ENCODE results near the gene B3GALNT2.
"Not testable (repeated sequence)": the region's sequence is repeated elsewhere in the genome, so short reads cannot be mapped to it uniquely, and the experiment has no call there.

Gene B3GALNT2

DNA sequence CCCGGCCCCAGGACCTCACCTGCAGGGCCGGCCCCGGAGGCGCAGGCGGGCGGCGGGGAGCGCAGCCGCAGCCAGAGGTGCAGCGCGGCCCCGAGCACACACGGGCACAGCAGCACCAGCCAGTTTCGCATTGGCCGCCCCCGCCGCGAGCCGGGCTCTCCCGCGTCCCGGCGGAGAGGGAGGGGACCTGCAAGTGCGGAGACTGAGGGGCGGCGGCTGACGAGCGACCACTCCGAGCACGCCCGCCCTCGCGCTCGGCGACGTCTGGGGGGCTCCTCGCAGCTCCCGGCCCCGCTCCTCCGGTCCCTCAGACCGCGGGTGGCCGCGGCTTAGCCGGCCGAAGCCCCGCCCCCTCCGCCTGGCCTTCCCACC is at the start of gene B3GALNT2:
TSS of gene B3GALNT2 (minus strand) at position 331 of the 372 bp plus-strand sequence. CDS start at position 131, 200 bp downstream.
- no peak for DNase-seq

- no peak for DNase-seq
These were observed 48.9 kb upstream of the B3GALNT2 start for GRCh38 chr1:235553112-235553551.

GRCh38 chr1:235552146-235552716 is 48.0 kb upstream of the B3GALNT2 start:
- DNase-seq = no peak

GRCh38 chr1:235549351-235550139 is 45.3 kb upstream of the B3GALNT2 start:
- no peak for DNase-seq

GRCh38 chr1:235546369-235547155 is 42.3 kb upstream of the B3GALNT2 start:
- not testable (repeated sequence) for DNase-seq

DNA sequence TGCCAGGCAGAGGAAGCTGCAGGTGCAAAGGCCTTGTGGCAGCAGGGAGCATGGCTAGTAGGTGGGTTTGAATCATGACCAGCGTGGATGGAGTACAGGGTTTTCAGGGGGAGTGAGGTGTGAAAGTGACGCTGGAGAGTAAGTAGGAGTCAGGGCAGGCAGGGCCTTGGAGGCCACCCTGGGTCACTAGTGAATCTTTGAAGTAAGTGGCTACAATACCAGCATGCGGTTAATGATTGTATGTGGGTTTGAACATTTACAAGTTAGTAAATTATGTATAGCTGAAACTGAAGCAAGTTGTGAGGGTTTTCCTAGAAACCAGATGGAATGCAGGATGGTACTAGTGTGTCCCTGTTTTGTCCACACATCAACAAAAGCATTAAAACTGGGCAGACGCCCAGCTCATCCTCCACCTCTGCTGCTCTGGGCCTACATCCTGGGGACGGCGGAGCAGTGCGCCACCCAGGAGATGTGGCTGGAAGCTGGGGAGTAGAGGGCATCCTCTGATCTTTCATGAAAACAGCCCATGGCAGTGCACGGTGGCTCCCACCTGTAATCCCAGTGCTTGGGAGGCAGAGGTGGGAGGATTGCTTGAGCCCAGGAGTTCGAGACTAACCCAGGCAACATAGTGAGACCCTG is 41.2 kb upstream of the B3GALNT2 start:
- DNase-seq = no peak

DNA sequence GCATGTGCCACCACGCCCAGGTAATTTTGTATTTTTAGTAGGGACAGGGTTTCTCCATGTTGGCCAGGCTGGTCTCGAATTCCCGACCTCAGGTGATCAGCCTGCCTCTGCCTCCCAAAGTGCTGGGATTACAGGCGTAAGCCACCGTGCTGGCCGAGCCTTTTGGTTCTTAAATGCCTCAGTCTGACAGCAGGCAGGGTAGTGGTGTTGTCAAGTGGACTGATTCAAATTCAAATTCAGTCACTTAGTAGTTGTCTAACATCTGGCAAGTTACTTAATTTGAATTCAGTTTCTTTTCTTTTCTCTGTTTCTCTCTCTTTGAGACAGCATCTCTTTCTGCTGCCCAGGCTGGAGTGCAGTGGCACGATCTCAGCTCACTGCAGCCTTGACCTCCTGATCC is 38.6 kb upstream of the B3GALNT2 start:
- DNase-seq = not testable (repeated sequence)

- no peak for DNase-seq
These were observed 29.4 kb upstream of the B3GALNT2 start for GRCh38 chr1:235533476-235534168.

DNA sequence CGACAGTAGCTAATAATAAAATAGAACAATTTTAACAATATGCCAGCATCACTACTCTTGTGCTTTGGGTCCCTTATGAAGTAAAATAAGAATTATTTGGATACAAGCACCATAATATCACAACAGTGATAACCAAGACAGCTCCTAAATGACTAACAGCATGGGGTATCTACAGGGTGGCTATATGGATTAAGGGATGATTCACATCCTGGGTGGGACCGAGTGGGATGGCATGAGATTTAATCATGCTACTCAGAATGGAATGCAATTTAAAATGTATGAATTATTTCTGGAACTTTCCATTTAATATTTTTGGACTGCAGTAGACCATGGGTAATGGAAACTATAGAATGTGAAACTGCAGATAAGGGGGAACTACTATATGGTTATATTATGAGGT is 28.1 kb upstream of the B3GALNT2 start:
- DNase-seq = no peak

DNA sequence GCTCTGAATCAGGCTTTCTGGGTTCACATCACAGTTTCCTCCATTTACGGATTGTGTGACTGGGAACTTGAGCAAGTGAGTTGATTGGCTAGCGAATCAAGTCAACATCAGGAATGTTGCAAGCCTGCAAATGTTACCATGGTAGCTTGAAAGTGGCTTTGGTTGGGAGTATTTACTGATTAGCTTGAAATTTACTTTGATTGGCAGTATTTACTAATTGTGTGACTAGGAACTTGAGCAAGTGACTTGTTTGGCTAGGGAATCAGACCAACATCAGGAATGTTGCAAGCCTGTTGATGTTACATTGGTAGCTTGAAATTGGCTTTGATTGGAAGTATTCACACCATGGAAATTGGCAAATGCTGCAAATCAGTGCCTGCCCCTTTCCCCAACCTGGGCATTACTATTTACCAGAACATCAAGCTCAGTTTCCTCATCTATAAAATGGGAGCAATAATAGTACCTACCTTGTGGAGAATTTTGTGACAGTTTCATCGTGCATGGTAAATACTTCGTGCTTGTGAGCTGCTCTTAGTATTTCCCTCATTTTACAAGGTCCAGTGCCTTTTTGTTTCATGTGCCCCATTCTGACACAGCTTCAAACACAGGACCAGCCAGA is 23.1 kb upstream of the B3GALNT2 start:
- no peak for DNase-seq

GRCh38 chr1:235525314-235525713 is 21.1 kb upstream of the B3GALNT2 start:
- DNase-seq = no peak

- DNase-seq = no peak
These were observed 12.7 kb upstream of the B3GALNT2 start for GRCh38 chr1:235516862-235517446.

- DNase-seq = no peak
These were observed 11.7 kb upstream of the B3GALNT2 start for GRCh38 chr1:235515844-235516512.

- peak; percentile 76 for DNase-seq
These were observed 9.5 kb upstream of the B3GALNT2 start for GRCh38 chr1:235513495-235514366.

DNA sequence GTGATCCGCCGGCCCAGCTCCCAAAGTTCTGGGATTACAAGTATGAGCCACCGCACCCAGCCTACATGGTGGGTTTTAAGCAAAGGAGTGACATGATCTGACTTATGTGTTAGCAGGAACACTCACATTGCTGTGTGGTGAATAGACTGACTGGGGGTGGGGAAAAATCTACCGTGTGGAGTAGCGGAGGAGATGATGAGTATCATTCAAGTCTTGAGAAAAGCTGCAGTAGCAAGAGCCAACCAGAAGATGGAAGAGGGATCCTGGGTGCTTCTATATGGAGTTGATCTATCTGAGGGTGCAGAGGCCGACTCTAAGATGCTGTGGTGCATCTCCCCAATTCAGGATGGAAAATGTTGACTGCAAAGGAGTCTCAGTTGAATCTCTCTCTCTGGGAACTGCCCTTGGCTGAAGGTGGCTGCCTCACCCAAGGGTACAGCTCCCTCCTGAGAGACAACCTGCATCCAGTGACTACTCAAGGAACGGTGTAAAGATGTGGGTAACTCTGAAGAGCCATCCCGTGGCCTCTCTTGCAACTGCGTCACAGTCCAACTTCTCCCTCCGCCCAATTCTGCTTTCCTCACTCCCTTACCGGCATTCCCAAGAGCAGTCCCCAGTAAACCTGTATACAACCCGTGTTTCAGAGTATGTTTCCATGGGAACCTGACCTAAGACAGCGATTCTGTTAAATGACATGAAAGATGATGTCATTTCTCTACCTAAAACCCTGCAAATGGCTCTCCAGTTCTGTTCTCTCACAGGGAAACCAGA is 7.4 kb upstream of the B3GALNT2 start:
- DNase-seq = no peak

DNA sequence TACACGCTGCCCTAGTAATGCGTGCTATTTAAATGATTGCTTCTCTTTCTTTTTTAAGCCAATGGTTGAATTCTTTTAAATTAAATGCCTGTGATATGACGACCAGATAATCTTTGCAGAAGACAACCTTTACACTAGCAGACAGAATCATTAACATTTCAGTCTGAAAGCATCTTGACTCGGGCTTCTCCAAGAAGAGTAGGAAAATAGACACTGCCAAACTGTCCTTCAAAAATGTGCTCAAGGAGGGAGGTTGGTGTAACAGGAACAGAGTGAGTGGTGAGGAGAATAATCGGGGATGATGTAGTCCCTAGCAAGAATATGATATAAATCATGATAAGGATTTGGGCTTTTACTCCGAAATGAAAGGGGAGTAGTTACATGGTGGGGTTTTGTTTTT is 6.6 kb upstream of the B3GALNT2 start:
- DNase-seq = no peak

DNA sequence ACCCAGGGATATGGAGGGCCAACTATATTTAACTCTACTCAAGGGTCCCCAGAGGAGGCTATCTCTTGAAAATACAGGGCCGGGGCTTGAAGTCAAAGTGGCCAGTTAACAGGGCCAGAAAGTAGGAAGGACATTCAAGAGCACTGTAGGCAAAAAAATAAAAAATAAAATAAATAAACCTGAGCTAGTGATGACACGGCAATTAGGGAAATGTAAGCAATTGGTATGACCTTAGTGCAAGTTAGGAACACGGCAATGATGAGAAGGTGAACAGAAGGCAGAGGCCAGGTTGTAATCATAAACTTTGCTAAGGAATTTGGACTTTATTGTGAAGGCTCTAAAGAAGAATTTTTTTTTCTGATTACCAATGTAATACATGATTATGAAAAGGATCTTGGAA is 3.4 kb upstream of the B3GALNT2 start:
- DNase-seq = no peak

- DNase-seq = peak; percentile 99
These were observed 406 bp upstream of the B3GALNT2 start for GRCh38 chr1:235504494-235505222.

Data from midbrain (tissue), 1 donor.